GM12873 (cell line): Measurements from ENCODE around the gene PGR.

Source experiments
- CTCF ChIP-seq: IDR thresholded peaks from 2 replicates; pipeline ENCODE4 v1.5.1; 2012; ENCODE audit warnings: low read depth, mild to moderate bottlenecking, moderate library complexity, low read length, control low read depth; ENCODE audit not compliant: insufficient read depth; ENCODE audit errors: missing control alignments

Gene PGR

GRCh38 chr11:101103433-101103832 is 26.2 kb downstream of the PGR start:
- no peak for TF ChIP-seq CTCF

GRCh38 chr11:101100601-101101000 is 29.0 kb downstream of the PGR start:
- TF ChIP-seq CTCF: no peak

GRCh38 chr11:101096036-101096704 is 33.4 kb downstream of the PGR start:
- TF ChIP-seq CTCF: no peak

DNA sequence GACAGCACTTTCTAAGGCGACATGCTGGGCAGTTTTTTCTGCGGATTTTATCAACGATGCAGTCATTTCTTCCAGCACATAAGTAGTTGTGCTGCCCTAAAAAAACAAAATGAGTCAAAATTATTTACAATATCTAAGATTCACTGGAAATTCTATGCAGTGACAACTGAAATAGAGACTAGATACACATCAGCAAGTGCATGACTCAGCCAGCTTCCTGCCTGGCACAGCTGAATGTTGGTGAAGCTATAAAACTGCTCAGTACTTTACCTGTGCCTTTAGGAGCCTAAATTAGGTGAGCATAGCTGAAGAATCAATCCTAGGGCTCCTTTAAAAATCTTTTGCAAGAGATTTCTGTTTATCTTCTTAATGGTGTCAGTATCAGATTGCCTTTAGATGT is 37.8 kb downstream of the PGR start:
- no peak for TF ChIP-seq CTCF

GRCh38 chr11:101090679-101091270 is 38.8 kb downstream of the PGR start:
- no peak for TF ChIP-seq CTCF

DNA sequence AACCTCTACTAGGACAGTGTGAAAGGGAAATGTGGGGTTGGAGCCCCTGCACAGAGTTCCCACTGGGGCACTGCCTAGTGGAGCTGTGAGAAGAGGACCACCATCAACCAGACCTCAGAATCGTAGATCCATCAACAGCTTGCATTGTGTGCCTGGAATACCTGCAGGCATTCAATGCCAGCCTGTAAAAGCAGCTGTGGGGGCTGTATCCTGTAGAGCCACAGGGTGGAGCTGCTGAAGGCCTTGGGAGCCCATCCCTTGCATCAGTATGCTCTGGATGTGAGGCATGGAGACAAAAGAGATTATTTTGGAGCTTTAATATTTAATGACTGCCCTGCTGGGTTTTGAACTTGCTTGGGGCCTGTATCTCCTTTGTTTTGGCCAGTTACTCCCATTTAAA is 46.3 kb downstream of the PGR start:
- TF ChIP-seq CTCF: peak; percentile 12

DNA sequence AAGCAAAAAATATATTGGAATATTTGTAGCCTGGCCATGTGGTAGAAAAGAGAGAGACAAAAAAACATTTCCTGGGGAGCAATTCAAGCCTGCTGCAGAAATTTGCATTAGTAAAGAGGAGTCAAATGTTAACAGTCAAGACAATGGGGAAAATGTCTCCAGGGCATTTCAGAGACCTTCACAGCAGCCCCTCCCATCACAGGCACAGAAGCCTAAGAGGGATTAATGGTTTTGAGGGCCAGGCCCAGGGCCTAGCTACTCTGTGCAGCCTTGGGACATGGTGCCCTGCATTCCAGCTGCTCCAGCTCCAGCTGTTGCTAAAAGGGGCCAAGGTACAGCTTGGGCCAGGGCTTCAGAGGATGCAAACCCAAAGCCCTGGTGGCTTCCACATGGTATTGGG is 46.8 kb downstream of the PGR start:
- TF ChIP-seq CTCF: no peak

DNA sequence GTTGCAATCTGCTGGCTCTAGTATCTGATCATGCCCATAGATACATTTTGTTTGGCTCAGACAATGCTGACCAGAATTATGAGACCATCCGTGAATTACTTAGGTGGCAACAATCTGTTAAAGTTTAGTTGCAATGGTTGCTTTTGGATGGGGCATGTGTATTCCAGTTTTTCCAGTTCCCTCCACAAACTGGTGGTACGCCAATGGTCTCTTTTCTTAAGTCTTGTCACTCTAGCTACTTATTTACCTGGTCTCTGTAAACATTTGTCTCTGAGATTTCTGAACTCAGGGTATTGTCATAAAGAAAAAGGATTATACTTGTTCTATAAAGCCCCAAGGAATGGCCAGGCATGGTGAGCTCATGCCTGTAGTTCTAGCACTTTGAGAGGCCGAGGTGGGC is 65.9 kb downstream of the PGR start:
- no peak for TF ChIP-seq CTCF
